ENCODE measurements around the gene TMEM143.

- TF ChIP-seq CTCF (conservative IDR thresholded peaks at IDR 0.05; ENCODE audit: low read depth, low read length) (no peak), EZH2 (IDR thresholded peaks at IDR 0.05; ENCODE audit: borderline replicate concordance, low read depth, low read length, poor library complexity, severe bottlenecking) (no peak)
Measured at GRCh38 chr19:48338253-48338755, 25.4 kb downstream of the TMEM143 start.

Measured in A673 (cell line).